GM21447 (cell line): ENCODE results near the gene ATP11A.

ENCODE experiments used
- ATAC-seq: cut with Tn5 transposase; IDR thresholded peaks from one replicate; pipeline ENCODE4 v1.9.1; 2021; ENCODE audit not compliant: unreplicated experiment

ATP11A gene

GRCh38 chr13:112771877-112772538 lies 82.2 kb downstream of the ATP11A start:
- ATAC-seq, result no peak

- no peak for ATAC-seq
Observed at GRCh38 chr13:112772539-112772909, 82.7 kb downstream of the ATP11A start.

- ATAC-seq, result no peak
Observed at GRCh38 chr13:112772929-112773328, 83.1 kb downstream of the ATP11A start.

- no peak for ATAC-seq
Observed at GRCh38 chr13:112773601-112774447, 84.0 kb downstream of the ATP11A start.

GRCh38 chr13:112774448-112774792 lies 84.6 kb downstream of the ATP11A start:
- no peak for ATAC-seq

GRCh38 chr13:112774829-112775565 lies 85.2 kb downstream of the ATP11A start:
- no peak for ATAC-seq

GRCh38 chr13:112775791-112776279 lies 86.0 kb downstream of the ATP11A start:
- no peak for ATAC-seq

GRCh38 chr13:112776354-112776753 lies 86.5 kb downstream of the ATP11A start:
- no peak for ATAC-seq

GRCh38 chr13:112776971-112777370 lies 87.1 kb downstream of the ATP11A start:
- ATAC-seq, result no peak

GRCh38 chr13:112777637-112778406 lies 88.0 kb downstream of the ATP11A start:
- no peak for ATAC-seq

GRCh38 chr13:112779856-112780604 lies 90.2 kb downstream of the ATP11A start:
- ATAC-seq, result no peak

GRCh38 chr13:112781287-112781686 lies 91.4 kb downstream of the ATP11A start:
- no peak for ATAC-seq

- no peak for ATAC-seq
Observed at GRCh38 chr13:112781881-112782361, 92.1 kb downstream of the ATP11A start.

- ATAC-seq, result no peak
Observed at GRCh38 chr13:112782429-112783010, 92.7 kb downstream of the ATP11A start.

GRCh38 chr13:112783135-112783977 lies 93.5 kb downstream of the ATP11A start:
- ATAC-seq, result no peak

GRCh38 chr13:112783978-112784371 lies 94.1 kb downstream of the ATP11A start:
- no peak for ATAC-seq

- ATAC-seq, result no peak
Observed at GRCh38 chr13:112784811-112785482, 95.1 kb downstream of the ATP11A start.

GRCh38 chr13:112785483-112785856 lies 95.6 kb downstream of the ATP11A start:
- no peak for ATAC-seq
